MM.1S (cell line): ENCODE data around the gene CACNA1D.

Source experiments
- DNase-seq: peaks from one replicate; pipeline ENCODE4 v3.0.0-alpha.2; 2015
- H2AFZ ChIP-seq: fragments of 300-600 bp; sonication (generic); 2 replicates; pipeline ENCODE4 v1.6.0; 2016; ENCODE audit warnings: antibody characterized with exemption, low read length
- H3F3A ChIP-seq: fragments of 300-600 bp; sonication (generic); 2 replicates; pipeline ENCODE4 v1.6.1; 2016; ENCODE audit warnings: mild to moderate bottlenecking, antibody characterized with exemption, low read length, moderate library complexity, mixed read lengths; ENCODE audit not compliant: insufficient read depth
- H3K27ac ChIP-seq: fragments of 300-600 bp; sonication (generic); 2 replicates; pipeline ENCODE4 v1.5.1; 2016; ENCODE audit warnings: mild to moderate bottlenecking, low read length
- H3K27me3 ChIP-seq: fragments of 300-600 bp; sonication (generic); replicated peaks from 2 replicates; pipeline ENCODE4 v1.6.0; 2016; ENCODE audit warnings: low read length; ENCODE audit not compliant: insufficient read depth
- H3K36me3 ChIP-seq: fragments of 300-600 bp; sonication (generic); replicated peaks from 2 replicates; pipeline ENCODE4 v1.6.1; 2016; ENCODE audit warnings: mild to moderate bottlenecking, low read length, mixed read lengths; ENCODE audit not compliant: insufficient read depth
- H3K4me1 ChIP-seq: fragments of 300-600 bp; sonication (generic); 2 replicates; pipeline ENCODE4 v1.6.1; 2016; ENCODE audit warnings: low read length, mixed read lengths
- H3K4me2 ChIP-seq: fragments of 300-600 bp; sonication (generic); 2 replicates; pipeline ENCODE4 v1.6.0; 2016; ENCODE audit warnings: low read depth, low read length
- H3K4me3 ChIP-seq: fragments of 300-600 bp; sonication (generic); 2 replicates; pipeline ENCODE4 v1.5.1; 2016; ENCODE audit warnings: low read length, mixed read lengths
- H3K79me2 ChIP-seq: fragments of 300-600 bp; sonication (generic); 2 replicates; pipeline ENCODE4 v1.6.1; 2016; ENCODE audit warnings: mixed run types, low read length, mixed read lengths
- H3K9ac ChIP-seq: fragments of 300-600 bp; sonication (generic); 2 replicates; pipeline ENCODE4 v1.6.1; 2016; ENCODE audit warnings: low read length, mixed read lengths
- H3K9me2 ChIP-seq: fragments of 300-600 bp; sonication (generic); replicated peaks from 2 replicates; pipeline ENCODE4 v1.6.1; 2016; ENCODE audit warnings: mild to moderate bottlenecking, low read length, mixed read lengths; ENCODE audit not compliant: insufficient read depth
- H3K9me3 ChIP-seq: fragments of 300-600 bp; sonication (generic); replicated peaks from 2 replicates; pipeline ENCODE4 v1.6.1; 2016; ENCODE audit warnings: mild to moderate bottlenecking, low read length, mixed read lengths; ENCODE audit not compliant: insufficient read depth
- H4K20me1 ChIP-seq: fragments of 300-600 bp; sonication (generic); 2 replicates; pipeline ENCODE4 v1.6.1; 2016; ENCODE audit warnings: mild to moderate bottlenecking, low read length, moderate library complexity, mixed read lengths; ENCODE audit not compliant: insufficient read depth
- EZH2 ChIP-seq: fragments of 300-600 bp; sonication (generic); optimal IDR thresholded peaks from 2 replicates; pipeline ENCODE3; 2017; ENCODE audit warnings: low read depth, mild to moderate bottlenecking, antibody characterized with exemption, low read length, mixed read lengths
- EZH2phosphoT487 ChIP-seq: fragments of 300-600 bp; sonication (generic); IDR thresholded peaks from 2 replicates; pipeline ENCODE4 v1.6.1; 2018; ENCODE audit warnings: antibody characterized with exemption, low read length
- TF ChIP-seq, protein P1 (sequence below): fragments of 300-600 bp; sonication (generic); IDR thresholded peaks from 2 replicates; pipeline ENCODE4 v1.5.1; 2016; ENCODE audit warnings: antibody characterized with exemption, low read length, mixed read lengths

The CACNA1D gene

DNA sequence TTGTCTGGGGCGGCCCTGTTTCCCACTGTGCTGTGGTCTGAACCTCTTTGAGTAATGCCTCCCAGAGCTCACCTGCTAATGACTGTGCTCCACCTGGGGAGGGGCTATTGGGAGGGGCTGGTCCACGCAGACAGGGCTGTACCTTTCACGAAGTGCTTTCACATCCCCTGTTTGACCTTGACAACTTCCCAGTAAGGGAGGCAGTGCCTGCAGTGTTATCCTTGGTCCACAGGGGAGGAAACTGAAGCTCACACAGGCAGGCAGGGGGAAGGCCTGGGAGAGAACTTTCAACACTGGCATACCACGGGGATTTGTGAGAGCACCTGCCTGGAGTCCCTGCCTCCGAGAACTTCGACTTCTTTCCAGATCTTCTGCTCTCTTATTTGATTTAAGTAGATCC, 91.2 kb downstream of the CACNA1D start:
- Histone ChIP-seq H3K36me3 (no peaks in the 10 kb centered on the region), H3K9me3 (no peaks in the 10 kb centered on the region), H3K27me3 (no peaks in the 10 kb centered on the region), H3K4me2 (no peak overlapping the region), H3K27ac (no peak overlapping the region), H4K20me1 (no peaks in the 10 kb centered on the region), H3K4me1 (no peaks in the 10 kb centered on the region), H3K79me2 (no peaks in the 10 kb centered on the region), H3F3A (no peaks in the 10 kb centered on the region), H3K4me3 (no peak overlapping the region), H2AFZ (no peak overlapping the region), H3K9ac (no peak overlapping the region), H3K9me2 (no peaks in the 10 kb centered on the region)
- DNase-seq: no peak
- TF ChIP-seq EZH2phosphoT487: no peak
- TF ChIP-seq EZH2: no peak
- TF ChIP-seq, protein P1, sequence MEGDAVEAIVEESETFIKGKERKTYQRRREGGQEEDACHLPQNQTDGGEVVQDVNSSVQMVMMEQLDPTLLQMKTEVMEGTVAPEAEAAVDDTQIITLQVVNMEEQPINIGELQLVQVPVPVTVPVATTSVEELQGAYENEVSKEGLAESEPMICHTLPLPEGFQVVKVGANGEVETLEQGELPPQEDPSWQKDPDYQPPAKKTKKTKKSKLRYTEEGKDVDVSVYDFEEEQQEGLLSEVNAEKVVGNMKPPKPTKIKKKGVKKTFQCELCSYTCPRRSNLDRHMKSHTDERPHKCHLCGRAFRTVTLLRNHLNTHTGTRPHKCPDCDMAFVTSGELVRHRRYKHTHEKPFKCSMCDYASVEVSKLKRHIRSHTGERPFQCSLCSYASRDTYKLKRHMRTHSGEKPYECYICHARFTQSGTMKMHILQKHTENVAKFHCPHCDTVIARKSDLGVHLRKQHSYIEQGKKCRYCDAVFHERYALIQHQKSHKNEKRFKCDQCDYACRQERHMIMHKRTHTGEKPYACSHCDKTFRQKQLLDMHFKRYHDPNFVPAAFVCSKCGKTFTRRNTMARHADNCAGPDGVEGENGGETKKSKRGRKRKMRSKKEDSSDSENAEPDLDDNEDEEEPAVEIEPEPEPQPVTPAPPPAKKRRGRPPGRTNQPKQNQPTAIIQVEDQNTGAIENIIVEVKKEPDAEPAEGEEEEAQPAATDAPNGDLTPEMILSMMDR: no peak

DNA sequence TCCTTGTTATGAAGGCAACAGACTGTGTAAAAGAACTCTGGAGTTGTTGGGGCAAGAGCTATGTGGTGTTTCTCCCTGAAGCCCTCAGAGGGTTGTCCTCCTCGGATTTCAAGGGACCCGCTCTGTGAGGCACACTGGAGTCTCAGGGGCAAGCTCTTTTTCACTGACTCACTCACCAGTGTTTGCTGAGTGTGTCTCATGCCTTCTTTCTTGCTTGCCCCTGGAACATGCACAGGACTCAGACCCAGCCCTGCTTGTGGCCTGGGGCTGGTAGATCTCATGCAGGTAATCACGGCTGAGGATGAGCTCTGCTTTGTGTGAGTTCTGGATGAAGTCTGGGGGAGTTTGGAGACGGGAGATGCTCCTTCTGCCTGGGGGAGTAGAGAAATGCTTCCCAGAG, 93.7 kb downstream of the CACNA1D start:
- TF ChIP-seq EZH2phosphoT487: no peak
- no peak for TF ChIP-seq EZH2
- TF ChIP-seq, protein P1: no peak
- DNase-seq: no peak
- Histone ChIP-seq H3K4me2 (no peak overlapping the region), H3K4me3 (no peak overlapping the region), H3K9me3 (no peaks in the 10 kb centered on the region), H3K27me3 (no peaks in the 10 kb centered on the region), H3K79me2 (no peaks in the 10 kb centered on the region), H4K20me1 (no peaks in the 10 kb centered on the region), H3F3A (no peaks in the 10 kb centered on the region), H3K9me2 (no peaks in the 10 kb centered on the region), H3K36me3 (no peaks in the 10 kb centered on the region), H2AFZ (no peak overlapping the region), H3K27ac (no peak overlapping the region), H3K4me1 (no peaks in the 10 kb centered on the region), H3K9ac (no peak overlapping the region)

DNA sequence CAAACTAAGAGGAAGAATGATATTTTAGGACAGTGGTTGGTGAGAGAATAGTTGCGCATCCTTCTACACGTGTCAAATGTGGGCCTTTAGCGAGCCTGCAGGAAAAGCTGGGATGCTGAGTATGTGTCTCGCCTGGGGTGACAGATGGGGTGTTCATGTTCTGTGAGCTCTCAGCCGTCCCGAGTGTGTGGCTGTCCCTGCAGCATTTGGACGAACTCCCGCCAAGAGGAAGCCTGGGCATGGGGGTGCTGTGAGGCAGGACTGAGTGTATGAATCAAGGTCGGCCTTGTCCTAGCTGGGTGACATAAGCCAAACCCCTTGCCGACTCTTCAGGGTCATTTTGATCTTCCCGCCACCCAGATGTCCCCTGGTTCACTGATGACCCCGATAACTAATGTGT, 94.8 kb downstream of the CACNA1D start:
- Histone ChIP-seq H3K9ac (no peak overlapping the region), H3K27me3 (no peaks in the 10 kb centered on the region), H3K9me3 (no peaks in the 10 kb centered on the region), H3K79me2 (no peaks in the 10 kb centered on the region), H3K36me3 (no peaks in the 10 kb centered on the region), H2AFZ (no peak overlapping the region), H3K4me2 (no peak overlapping the region), H3K9me2 (no peaks in the 10 kb centered on the region), H3K27ac (no peak overlapping the region), H3F3A (no peaks in the 10 kb centered on the region), H3K4me1 (no peaks in the 10 kb centered on the region), H4K20me1 (no peaks in the 10 kb centered on the region), H3K4me3 (no peak overlapping the region)
- DNase-seq: no peak
- TF ChIP-seq EZH2phosphoT487: no peak
- TF ChIP-seq, protein P1: no peak
- TF ChIP-seq EZH2: no peak
